ENCODE results near the gene RELCH.

The RELCH gene

GRCh38 chr18:62248313-62248712, 61.3 kb downstream of the RELCH start:
- DNase-seq, result no peak
- TF ChIP-seq POLR2A (IDR thresholded peaks at IDR 0.05; ENCODE audit: low read length), result no peak
- no peak for TF ChIP-seq GATA1 (IDR thresholded peaks at IDR 0.05; ENCODE audit: low read depth, low read length)

GRCh38 chr18:62249478-62250097, 62.5 kb downstream of the RELCH start:
- TF ChIP-seq POLR2A (IDR thresholded peaks at IDR 0.05; ENCODE audit: low read length) (no peak), GATA1 (IDR thresholded peaks at IDR 0.05; ENCODE audit: low read depth, low read length) (no peak)
- peak; percentile 87 to 92 for DNase-seq

GRCh38 chr18:62250475-62250874, 63.4 kb downstream of the RELCH start:
- no peak for DNase-seq
- TF ChIP-seq GATA1 (IDR thresholded peaks at IDR 0.05; ENCODE audit: low read depth, low read length), result no peak
- no peak for TF ChIP-seq POLR2A (IDR thresholded peaks at IDR 0.05; ENCODE audit: low read length)

- no peak for TF ChIP-seq POLR2A (IDR thresholded peaks at IDR 0.05; ENCODE audit: low read length)
- no peak for TF ChIP-seq GATA1 (IDR thresholded peaks at IDR 0.05; ENCODE audit: low read depth, low read length)
- DNase-seq, result no peak
These were observed 71.0 kb downstream of the RELCH start for GRCh38 chr18:62258093-62258492.

- no peak for TF ChIP-seq GATA1 (IDR thresholded peaks at IDR 0.05; ENCODE audit: low read depth, low read length)
- no peak for TF ChIP-seq POLR2A (IDR thresholded peaks at IDR 0.05; ENCODE audit: low read length)
- DNase-seq, result peak in 1 of 2 experiments; percentile 20
These were observed 71.6 kb downstream of the RELCH start for GRCh38 chr18:62258616-62259015.

- DNase-seq, result no peak
- TF ChIP-seq POLR2A (IDR thresholded peaks at IDR 0.05; ENCODE audit: low read length) (no peak), GATA1 (IDR thresholded peaks at IDR 0.05; ENCODE audit: low read depth, low read length) (no peak)
These were observed 75.0 kb downstream of the RELCH start for GRCh38 chr18:62262061-62262460.

GRCh38 chr18:62264984-62265383, 77.9 kb downstream of the RELCH start:
- DNase-seq, result no peak
- TF ChIP-seq GATA1 (IDR thresholded peaks at IDR 0.05; ENCODE audit: low read depth, low read length) (no peak), POLR2A (IDR thresholded peaks at IDR 0.05; ENCODE audit: low read length) (no peak)

- no peak for TF ChIP-seq GATA1 (IDR thresholded peaks at IDR 0.05; ENCODE audit: low read depth, low read length)
- TF ChIP-seq POLR2A (IDR thresholded peaks at IDR 0.05; ENCODE audit: low read length), result no peak
- DNase-seq, result no peak
These were observed 90.0 kb downstream of the RELCH start for GRCh38 chr18:62277045-62277444.

- TF ChIP-seq POLR2A (IDR thresholded peaks at IDR 0.05; ENCODE audit: low read length) (no peak), GATA1 (IDR thresholded peaks at IDR 0.05; ENCODE audit: low read depth, low read length) (no peak)
- DNase-seq, result no peak
These were observed 92.5 kb downstream of the RELCH start for GRCh38 chr18:62279561-62279960.

- TF ChIP-seq POLR2A (IDR thresholded peaks at IDR 0.05; ENCODE audit: low read length), result no peak
- no peak for TF ChIP-seq GATA1 (IDR thresholded peaks at IDR 0.05; ENCODE audit: low read depth, low read length)
- DNase-seq, result no peak
These were observed 93.0 kb downstream of the RELCH start for GRCh38 chr18:62280058-62280457.

- no peak for DNase-seq
- TF ChIP-seq POLR2A (IDR thresholded peaks at IDR 0.05; ENCODE audit: low read length), result no peak
These were observed 93.7 kb downstream of the RELCH start for GRCh38 chr18:62280786-62281185.

- TF ChIP-seq GATA1 (IDR thresholded peaks at IDR 0.05; ENCODE audit: low read depth, low read length), result no peak
- no peak for TF ChIP-seq POLR2A (IDR thresholded peaks at IDR 0.05; ENCODE audit: low read length)
- no peak for DNase-seq
These were observed 94.6 kb downstream of the RELCH start for GRCh38 chr18:62281684-62282083.

- no peak for DNase-seq
- TF ChIP-seq POLR2A (IDR thresholded peaks at IDR 0.05; ENCODE audit: low read length), result no peak
- TF ChIP-seq GATA1 (IDR thresholded peaks at IDR 0.05; ENCODE audit: low read depth, low read length), result no peak
These were observed 95.2 kb downstream of the RELCH start for GRCh38 chr18:62282188-62282629.

GRCh38 chr18:62284637-62285036, 97.6 kb downstream of the RELCH start:
- DNase-seq, result no peak
- TF ChIP-seq GATA1 (IDR thresholded peaks at IDR 0.05; ENCODE audit: low read depth, low read length), result no peak
- no peak for TF ChIP-seq POLR2A (IDR thresholded peaks at IDR 0.05; ENCODE audit: low read length)

- no peak for DNase-seq
- TF ChIP-seq POLR2A (IDR thresholded peaks at IDR 0.05; ENCODE audit: low read length) (no peak), GATA1 (IDR thresholded peaks at IDR 0.05; ENCODE audit: low read depth, low read length) (no peak)
These were observed 98.2 kb downstream of the RELCH start for GRCh38 chr18:62285281-62285680.

Measured in erythroblast (primary cell).